GM23338 (cell line): ENCODE data around the gene HNRNPK. TPM values are rescaled to one million over a fixed set of nuclear protein-coding genes. Genes with fewer than 3 reads are reported as not detected.

Source experiments
- ATAC-seq: fragments of 200-7000 bp; cut with Tn5 transposase; 3 replicates; pipeline ENCODE4 v1.9.1; 2020
- DNase-seq: peaks from one replicate; pipeline ENCODE4 v3.0.0-alpha.2; 2015; ENCODE audit warnings: low spot score
- H2AFZ ChIP-seq: fragments of 200-600 bp; sonication (generic); 2 replicates; pipeline ENCODE4 v1.8.0; 2016; ENCODE audit warnings: antibody characterized with exemption, mild to moderate bottlenecking, moderate library complexity
- H3F3A ChIP-seq: fragments of 200-600 bp; sonication (generic); replicated peaks from 2 replicates; pipeline ENCODE4 v1.8.0; 2017; ENCODE audit warnings: antibody characterized with exemption, mixed run types, low read depth
- H3K27ac ChIP-seq: fragments of 200-600 bp; sonication (generic); 2 replicates; pipeline ENCODE4 v1.6.1; 2016; ENCODE audit warnings: low read depth
- H3K27me3 ChIP-seq: fragments of 200-600 bp; sonication (generic); 2 replicates; pipeline ENCODE4 v1.8.0; 2016; ENCODE audit warnings: mild to moderate bottlenecking, mixed run types, moderate library complexity; ENCODE audit not compliant: insufficient read depth
- H3K36me3 ChIP-seq: fragments of 200-600 bp; sonication (generic); 2 replicates; pipeline ENCODE4 v1.8.0; 2016; ENCODE audit warnings: mild to moderate bottlenecking; ENCODE audit not compliant: insufficient read depth
- H3K4me1 ChIP-seq: fragments of 200-600 bp; sonication (generic); 2 replicates; pipeline ENCODE4 v1.8.0; 2016; ENCODE audit warnings: mild to moderate bottlenecking, moderate library complexity; ENCODE audit not compliant: insufficient read depth
- H3K4me2 ChIP-seq: fragments of 200-600 bp; sonication (generic); 2 replicates; pipeline ENCODE4 v1.7.1; 2017; ENCODE audit warnings: mixed run types
- H3K4me3 ChIP-seq: fragments of 200-600 bp; sonication (generic); 2 replicates; pipeline ENCODE4 v1.6.1; 2016; ENCODE audit warnings: mixed run types
- H3K79me2 ChIP-seq: fragments of 200-600 bp; sonication (generic); replicated peaks from 2 replicates; pipeline ENCODE4 v1.8.0; 2017; ENCODE audit warnings: mild to moderate bottlenecking; ENCODE audit not compliant: insufficient read depth
- H3K9me2 ChIP-seq: fragments of 200-600 bp; sonication (generic); 2 replicates; pipeline ENCODE4 v1.8.0; 2017; ENCODE audit not compliant: insufficient read depth
- H4K20me1 ChIP-seq: fragments of 200-600 bp; sonication (generic); replicated peaks from 2 replicates; pipeline ENCODE4 v1.8.0; 2017; ENCODE audit warnings: mild to moderate bottlenecking; ENCODE audit not compliant: insufficient read depth
- H3K27ac Mint-ChIP-seq: 2 replicates; pipeline ENCODE4 v1.8.0; 2020; ENCODE audit warnings: inconsistent platforms, mild to moderate bottlenecking, moderate library complexity, mixed read lengths
- H3K27me3 Mint-ChIP-seq: 3 replicates; pipeline ENCODE4 v1.8.0; 2022; ENCODE audit warnings: low read depth, mild to moderate bottlenecking, moderate library complexity, mixed read lengths, inconsistent platforms; ENCODE audit not compliant: insufficient read depth, poor library complexity
- H3K36me3 Mint-ChIP-seq: 3 replicates; pipeline ENCODE4 v1.8.0; 2021; ENCODE audit warnings: low read depth, mild to moderate bottlenecking, inconsistent platforms, moderate library complexity, mixed read lengths
- H3K4me1 Mint-ChIP-seq: 3 replicates; pipeline ENCODE4 v1.8.0; 2020; ENCODE audit warnings: mild to moderate bottlenecking, inconsistent platforms, mixed read lengths
- H3K4me3 Mint-ChIP-seq: 3 replicates; pipeline ENCODE4 v1.8.0; 2021; ENCODE audit warnings: moderate library complexity, mild to moderate bottlenecking, inconsistent platforms, mixed read lengths
- H3K9me3 Mint-ChIP-seq: 3 replicates; pipeline ENCODE4 v1.8.0; 2020; ENCODE audit warnings: moderate library complexity, mild to moderate bottlenecking, inconsistent platforms, mixed read lengths
- CREB1 ChIP-seq: fragments of 250-450 bp; sonication (Bioruptor Pico); IDR thresholded peaks from 2 replicates; pipeline ENCODE4 v1.5.0; 2020; ENCODE audit warnings: low read depth, mild to moderate bottlenecking, moderate library complexity
- CTCF ChIP-seq, 2 experiments: fragments of 200-600 bp in 1 of 2; sonication (generic) in 1 of 2; conservative IDR thresholded peaks; 2 replicates each; pipeline versions ENCODE4 v1.5.1 to v1.6.1; 2016 to 2017; ENCODE audit warnings: antibody characterized with exemption in 2 of 2, low read depth in 2 of 2, mild to moderate bottlenecking in 2 of 2, moderate library complexity in 1 of 2
- ETS1 ChIP-seq: IDR thresholded peaks from 2 replicates; pipeline ENCODE4 v1.6.1; 2016; ENCODE audit warnings: antibody characterized with exemption
- EZH2phosphoT487 ChIP-seq: fragments of 200-600 bp; sonication (generic); IDR thresholded peaks from one replicate; pipeline ENCODE4 v1.8.1; 2018; ENCODE audit warnings: antibody characterized with exemption; ENCODE audit not compliant: unreplicated experiment
- JUNB ChIP-seq: IDR thresholded peaks from one replicate; pipeline ENCODE4 v1.6.1; 2016; ENCODE audit warnings: antibody characterized with exemption; ENCODE audit not compliant: unreplicated experiment
- NANOG ChIP-seq: IDR thresholded peaks from 2 replicates; pipeline ENCODE4 v1.6.1; 2016; ENCODE audit warnings: antibody characterized with exemption, borderline replicate concordance
- POLR2AphosphoS5 ChIP-seq: IDR thresholded peaks from 2 replicates; pipeline ENCODE4 v1.6.1; 2016; ENCODE audit warnings: antibody characterized with exemption, low read depth
- ZNF331 ChIP-seq: fragments of 250-450 bp; sonication (Bioruptor Pico); IDR thresholded peaks from 2 replicates; pipeline ENCODE4 v1.5.0; 2020; ENCODE audit warnings: low read depth, mild to moderate bottlenecking, moderate library complexity
- ZNF462 ChIP-seq: fragments of 250-450 bp; sonication (Bioruptor Pico); IDR thresholded peaks from 2 replicates; pipeline ENCODE4 v1.5.0; 2020; ENCODE audit warnings: mild to moderate bottlenecking, moderate library complexity
- long read RNA-seq: library from polyadenylated mRNA; unstranded; transcript quantifications from one replicate; pipeline ENCODE4 v2.0.0, GENCODE V29; 2020; ENCODE audit not compliant: unreplicated experiment
- polyA plus RNA-seq: library from polyadenylated mRNA; unstranded; fragments of >200 nt; fragmentation: Nextera tagmentation; extraction: Ambion mirVana; gene quantifications from 2 replicates; pipeline ENCODE4 v1.2.1, GENCODE V29; 2016
- total RNA-seq: library from RNA; depleted of rRNA; stranded (reverse); fragments of >200 nt; shearing (Covaris generic); gene quantifications from 2 replicates; pipeline ENCODE4 v1.2.3, GENCODE V29; 2014; rRNA removed

HNRNPK gene
- total RNA-seq = 918 and 1,083 TPM in 2 replicates
- 403 and 417 TPM in 2 replicates for polyA plus RNA-seq
- long read RNA-seq, partial matches to known transcripts = 24 of 315 reads
- long read RNA-seq, other reads (novel, unspliced or antisense) = 291 of 315 reads

DNA sequence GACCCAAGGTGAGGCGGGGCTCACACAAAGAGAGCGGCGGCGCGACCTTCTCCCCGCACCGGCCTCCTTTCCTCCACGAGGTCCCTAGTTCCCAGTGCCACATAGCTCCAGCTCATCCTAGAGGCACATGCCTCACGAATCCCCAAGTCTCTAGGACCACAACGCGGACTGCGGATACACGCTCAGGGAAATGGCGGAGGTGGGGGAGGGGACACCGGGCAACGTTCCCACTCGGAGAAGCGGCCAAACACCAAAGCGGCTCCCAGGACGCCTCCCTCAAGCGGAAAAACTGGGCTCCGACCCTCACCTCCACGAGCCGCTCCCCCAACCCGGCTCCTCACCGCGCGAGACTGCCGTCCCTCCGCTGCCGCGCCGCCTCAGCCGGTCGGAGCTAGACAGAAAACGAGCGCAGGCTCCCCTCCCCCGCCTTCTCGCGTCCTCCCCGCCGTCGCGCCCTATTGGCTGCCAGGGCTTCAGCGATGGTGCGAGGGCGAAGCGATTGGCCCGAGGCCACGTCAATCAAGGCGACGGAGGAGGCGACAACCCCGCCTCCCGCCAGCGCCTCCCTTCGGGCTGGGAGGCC, at the start of gene HNRNPK:
HNRNPK (minus strand) TSS at position 404 of the 583 bp plus-strand sequence. CDS start 1,963 bp downstream, outside the sequence.
- peak; percentile 90 for TF ChIP-seq CREB1
- peak; percentile 70 for TF ChIP-seq POLR2AphosphoS5
- no peak for TF ChIP-seq CTCF (conservative IDR thresholded peaks at IDR 0.05; ENCODE audit: low read depth in 2 of 2)
- Mint-ChIP-seq H3K27ac (peak within 1 kb of the TSS; percentile 100), H3K4me3 (peak within 1 kb of the TSS; percentile 95)

DNA sequence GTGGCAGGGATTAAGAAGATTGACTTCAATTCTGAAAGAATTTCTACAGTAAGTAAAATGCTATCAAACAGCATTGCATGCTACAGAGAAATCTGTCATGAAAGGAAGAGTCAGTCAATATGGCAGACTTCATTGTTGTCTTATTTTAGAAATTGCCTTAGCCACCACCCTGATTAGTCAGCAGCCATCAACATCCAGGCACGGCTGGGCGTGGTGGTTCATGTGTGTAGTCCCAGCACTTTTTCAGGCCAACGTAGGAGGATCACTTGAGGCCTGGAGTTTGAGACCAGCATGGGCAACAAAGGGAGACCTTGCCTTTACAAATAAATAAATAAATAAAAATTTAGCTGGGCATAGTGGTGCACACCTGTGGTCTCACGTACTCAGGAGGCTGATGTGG, 47.2 kb upstream of the HNRNPK start:
- H3K27ac ChIP-seq = no peak overlapping the region
- no peaks in the 10 kb centered on the region for H3K4me1 Mint-ChIP-seq
- no peak for ATAC-seq
- TF ChIP-seq POLR2AphosphoS5 = no peak
- TF ChIP-seq EZH2phosphoT487 = no peak
- TF ChIP-seq NANOG = no peak
- TF ChIP-seq ZNF462 (CRISPR knock-in tag) = no peak
- TF ChIP-seq JUNB = no peak
- TF ChIP-seq ETS1 = no peak
- no peak for TF ChIP-seq ZNF331 (CRISPR knock-in tag)
- TF ChIP-seq CTCF (conservative IDR thresholded peaks at IDR 0.05; ENCODE audit: low read depth in 2 of 2) = no peak

More for the DNA sequence above, at the start of gene HNRNPK:
- ATAC-seq = peak; percentile 82
- Histone ChIP-seq H3K4me3 (peak within 1 kb of the TSS; percentile 83), H3K36me3 (peaks cover 32% of the 10 kb centered on the region), H4K20me1 (peaks cover 48% of the 10 kb centered on the region), H3K9me2 (no peaks in the 10 kb centered on the region), H2AFZ (0 out of 2 replicates have a peak within 1 kb of the TSS, but pooled peaks have one; percentile 57), H3K4me1 (peaks cover 28% of the 10 kb centered on the region), H3K27ac (peak within 1 kb of the TSS; percentile 99), H3F3A (peaks cover 19% of the 10 kb centered on the region; the same call in 1 of the 2 replicates), H3K27me3 (no peaks in the 10 kb centered on the region), H3K79me2 (peaks cover 92% of the 10 kb centered on the region), H3K4me2 (peak within 1 kb of the TSS; percentile 86)
- H3K9me3 Mint-ChIP-seq = no peaks in the 10 kb centered on the region; the same call in 2 of the 3 replicates
- peaks cover 39% of the 10 kb centered on the region for H3K4me1 Mint-ChIP-seq
- H3K36me3 Mint-ChIP-seq = peaks cover 52% of the 10 kb centered on the region
- H3K27me3 Mint-ChIP-seq = peaks cover 24% of the 10 kb centered on the region
- DNase-seq = peak; percentile 99

More for the DNA sequence above, 47.2 kb upstream of the HNRNPK start:
- Histone ChIP-seq H3K4me2 (no peak overlapping the region), H3K27me3 (no peaks in the 10 kb centered on the region), H3F3A (no peaks in the 10 kb centered on the region), H3K9me2 (peaks cover 4% of the 10 kb centered on the region; the same call in 1 of the 2 replicates), H3K36me3 (no peaks in the 10 kb centered on the region), H4K20me1 (no peaks in the 10 kb centered on the region), H3K79me2 (no peaks in the 10 kb centered on the region), H3K4me3 (no peak overlapping the region), H2AFZ (no peak overlapping the region), H3K4me1 (no peaks in the 10 kb centered on the region)
- Mint-ChIP-seq H3K4me3 (no peak overlapping the region), H3K27ac (no peak overlapping the region), H3K36me3 (no peaks in the 10 kb centered on the region), H3K27me3 (no peaks in the 10 kb centered on the region), H3K9me3 (no peaks in the 10 kb centered on the region)
- no peak for DNase-seq
